Endodermal cell (in vitro differentiated cells): ENCODE measurements around the gene SLIT3. TPM values are rescaled to one million over a fixed set of nuclear protein-coding genes. Genes with fewer than 3 reads are reported as not detected.

Experiments
- DNase-seq: peaks from one replicate; pipeline ENCODE4 v3.0.0-alpha.2; 2017
- H3K27ac ChIP-seq: 2 replicates; pipeline ENCODE4 v1.5.1; 2013; ENCODE audit warnings: mild to moderate bottlenecking, low read depth, low read length, moderate library complexity
- H3K27me3 ChIP-seq: 2 replicates; pipeline ENCODE4 v1.6.1; 2013; ENCODE audit warnings: mild to moderate bottlenecking, low read length, moderate library complexity; ENCODE audit not compliant: insufficient read depth, control insufficient read depth, poor library complexity, severe bottlenecking
- H3K36me3 ChIP-seq: 2 replicates; pipeline ENCODE4 v1.7.0; 2013; ENCODE audit warnings: mild to moderate bottlenecking, low read length, moderate library complexity; ENCODE audit not compliant: control insufficient read depth, insufficient read depth
- H3K4me1 ChIP-seq: one replicate; pipeline ENCODE4 v1.7.0; 2013; ENCODE audit warnings: low read length; ENCODE audit not compliant: control insufficient read depth, insufficient read depth
- H3K4me3 ChIP-seq: 2 replicates; pipeline ENCODE4 v1.5.1; 2013; ENCODE audit warnings: mild to moderate bottlenecking, low read length, moderate library complexity
- H3K9ac ChIP-seq: 2 replicates; pipeline ENCODE4 v1.6.1; 2013; ENCODE audit warnings: mild to moderate bottlenecking, low read length, moderate library complexity; ENCODE audit not compliant: poor library complexity, severe bottlenecking; ENCODE audit errors: extremely low read depth
- H3K9me3 ChIP-seq: 2 replicates; pipeline ENCODE4 v1.6.1; 2013; ENCODE audit warnings: mild to moderate bottlenecking, low read length, moderate library complexity; ENCODE audit not compliant: control insufficient read depth
- H3K27ac Mint-ChIP-seq: 2 replicates; pipeline ENCODE4 v1.8.0; 2020; ENCODE audit warnings: mixed read lengths
- H3K27me3 Mint-ChIP-seq: 2 replicates; pipeline ENCODE4 v1.8.0; 2021; ENCODE audit warnings: mild to moderate bottlenecking, mixed read lengths; ENCODE audit not compliant: insufficient read depth
- H3K36me3 Mint-ChIP-seq: 2 replicates; pipeline ENCODE4 v1.8.0; 2020; ENCODE audit warnings: low read depth, mixed read lengths
- H3K4me1 Mint-ChIP-seq: 2 replicates; pipeline ENCODE4 v1.8.0; 2020; ENCODE audit warnings: mixed read lengths
- H3K4me3 Mint-ChIP-seq: 2 replicates; pipeline ENCODE4 v1.8.0; 2020; ENCODE audit warnings: mild to moderate bottlenecking, moderate library complexity, mixed read lengths
- H3K9me3 Mint-ChIP-seq: 2 replicates; pipeline ENCODE4 v1.8.0; 2020; ENCODE audit warnings: mild to moderate bottlenecking, mixed read lengths
- CTCF ChIP-seq: fragments of 200-600 bp; sonication (generic); conservative IDR thresholded peaks from 2 replicates; pipeline ENCODE4 v1.5.0; 2021; ENCODE audit warnings: antibody characterized with exemption, mild to moderate bottlenecking
- WGBS, 2 experiments: methylation state at CpG; one replicate each; pipeline versions ENCODE4 v1.1.5 to v1.1.7; 2013; ENCODE audit warnings: missing lambda C conversion rate in 2 of 2, mixed read lengths in 1 of 2; ENCODE audit not compliant: insufficient coverage in 1 of 2, insufficient read length in 1 of 2; 5-methylcytosine and 5-hydroxymethylcytosine counted together
- total RNA-seq, 2 donors: library from RNA; stranded (reverse); fragmentation: NEBNext Ultra II Directional in 1 of 2; extraction: Animal tissue kit (Norgen Biotek cat#: 25700) in 1 of 2; gene quantifications; 2 replicates in 1 of 2; 3 replicates in 1 of 2; pipeline ENCODE4 v1.2.1, GENCODE V29; 2021

Gene SLIT3
- total RNA-seq, 2 donors from 2014 or later: 2.5 to 3.4 TPM

- H3K36me3 Mint-ChIP-seq: no peaks in the 10 kb centered on the region
- DNase-seq: no peak
- H3K9me3 Mint-ChIP-seq: no peaks in the 10 kb centered on the region
- TF ChIP-seq CTCF: no peak
- H3K4me3 Mint-ChIP-seq: no peak overlapping the region
- H3K27me3 Mint-ChIP-seq: peaks cover 7% of the 10 kb centered on the region
- no peaks in the 10 kb centered on the region for H3K36me3 ChIP-seq
- peaks cover 2% of the 10 kb centered on the region for H3K4me1 Mint-ChIP-seq
- 87% methylated on average over 4 of the region's 4 CpGs; no CpG with 5 or more reads in 1 of the 2 experiments for WGBS, 2 experiments
- no peaks in the 10 kb centered on the region for H3K9me3 ChIP-seq
- H3K27me3 ChIP-seq: peaks cover 42% of the 10 kb centered on the region
- no peak overlapping the region for H3K9ac ChIP-seq
- no peaks in the 10 kb centered on the region for H3K4me1 ChIP-seq
- H3K4me3 ChIP-seq: no peak overlapping the region
- H3K27ac ChIP-seq: no peak overlapping the region
- H3K27ac Mint-ChIP-seq: no peak overlapping the region
Observed at GRCh38 chr5:168962306-168962705, 338.6 kb downstream of the SLIT3 start.

DNA sequence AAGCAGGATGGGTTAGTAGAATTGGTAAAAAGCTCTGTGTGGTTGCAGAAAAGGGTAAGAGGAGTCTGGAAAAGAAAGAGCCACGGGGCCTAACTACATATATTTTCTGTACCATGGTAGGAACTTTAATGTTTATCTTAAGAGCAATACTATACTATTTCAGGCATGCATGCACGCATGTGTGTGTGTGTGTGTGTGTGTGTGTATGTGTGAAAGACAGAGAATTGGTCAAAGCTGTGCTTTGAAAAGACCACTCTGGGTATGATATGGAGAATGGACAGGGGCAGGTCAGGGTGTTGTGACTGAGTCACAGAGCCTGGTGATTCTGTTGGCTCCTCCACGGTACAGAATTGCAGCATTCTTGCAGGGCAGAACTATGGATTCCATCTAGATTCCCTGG, 339.3 kb downstream of the SLIT3 start:
- Histone ChIP-seq H3K27ac (no peak overlapping the region), H3K4me1 (no peaks in the 10 kb centered on the region), H3K36me3 (no peaks in the 10 kb centered on the region), H3K27me3 (peaks cover 42% of the 10 kb centered on the region), H3K9me3 (no peaks in the 10 kb centered on the region), H3K9ac (no peak overlapping the region), H3K4me3 (no peak overlapping the region)
- Mint-ChIP-seq H3K9me3 (no peaks in the 10 kb centered on the region), H3K27me3 (peaks cover 7% of the 10 kb centered on the region), H3K4me3 (no peak overlapping the region), H3K27ac (no peak overlapping the region), H3K4me1 (peaks cover 2% of the 10 kb centered on the region), H3K36me3 (no peaks in the 10 kb centered on the region)
- WGBS, 2 experiments: 91 to 100% methylated on average over 1 to 3 of the region's 3 CpGs
- no peak for DNase-seq
- no peak for TF ChIP-seq CTCF

- Mint-ChIP-seq H3K4me1 (peaks cover 2% of the 10 kb centered on the region), H3K27me3 (peaks cover 7% of the 10 kb centered on the region), H3K36me3 (no peaks in the 10 kb centered on the region), H3K9me3 (no peaks in the 10 kb centered on the region), H3K27ac (no peak overlapping the region), H3K4me3 (no peak overlapping the region)
- H3K9ac ChIP-seq: no peak overlapping the region
- no peaks in the 10 kb centered on the region for H3K4me1 ChIP-seq
- H3K27ac ChIP-seq: no peak overlapping the region
- H3K9me3 ChIP-seq: no peaks in the 10 kb centered on the region
- WGBS, 2 experiments: 83 to 92% methylated on average over 1 to 2 of the region's 2 CpGs
- H3K36me3 ChIP-seq: no peaks in the 10 kb centered on the region
- H3K27me3 ChIP-seq: peaks cover 38% of the 10 kb centered on the region
- no peak overlapping the region for H3K4me3 ChIP-seq
- no peak for TF ChIP-seq CTCF
- DNase-seq: no peak
Observed at GRCh38 chr5:168960497-168960896, 340.4 kb downstream of the SLIT3 start.
